ENCODE results near the gene CCDC66. TPM values are rescaled to one million over a fixed set of nuclear protein-coding genes. Genes with fewer than 3 reads are reported as not detected.

CCDC66 gene
- total RNA-seq, 1 experiment from 2014 or later, result 39.9 TPM

DNA sequence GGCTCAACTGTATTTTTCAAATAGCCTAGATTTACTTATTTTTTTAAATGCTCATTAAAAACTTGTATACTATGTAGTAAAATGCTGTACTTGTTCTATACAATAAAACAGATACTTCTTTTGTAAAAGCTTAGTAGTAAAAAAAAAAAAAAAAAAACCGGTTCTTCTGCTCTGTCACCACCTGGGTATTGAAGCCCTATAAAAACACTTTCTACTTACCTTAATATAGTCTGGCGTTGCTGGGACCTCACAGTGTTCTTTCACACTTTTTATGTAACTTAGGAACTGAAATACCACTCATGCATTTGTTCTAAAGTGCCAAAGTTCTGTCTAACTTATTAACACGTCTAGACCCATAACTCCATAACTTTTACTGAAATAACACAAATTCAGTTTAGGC lies 64.7 kb downstream of the CCDC66 start:
- DNase-seq (ENCODE audit: low spot score), result no peak

- no peak for DNase-seq (ENCODE audit: low spot score)
Measured at GRCh38 chr3:56622381-56622780, 65.4 kb downstream of the CCDC66 start.

DNA sequence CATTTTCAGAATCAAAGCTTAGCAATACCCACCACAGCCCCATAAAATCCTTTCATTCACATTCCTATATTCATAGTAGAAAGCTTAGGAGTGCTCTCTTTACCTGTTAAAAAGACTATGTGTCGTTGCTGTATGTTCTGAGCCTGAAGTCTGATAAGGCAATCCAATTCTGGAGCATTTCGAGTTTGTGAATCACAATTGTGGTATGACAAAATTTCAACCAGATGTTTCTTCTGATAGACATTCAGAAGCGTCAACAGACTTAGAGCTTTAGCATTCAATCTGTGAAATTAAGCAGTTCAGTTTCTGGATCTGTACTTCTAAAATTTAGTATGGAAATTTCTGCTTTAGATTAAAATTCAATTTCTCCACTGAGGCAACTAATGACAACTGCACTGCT lies 67.8 kb downstream of the CCDC66 start:
- DNase-seq (ENCODE audit: low spot score), result no peak

DNA sequence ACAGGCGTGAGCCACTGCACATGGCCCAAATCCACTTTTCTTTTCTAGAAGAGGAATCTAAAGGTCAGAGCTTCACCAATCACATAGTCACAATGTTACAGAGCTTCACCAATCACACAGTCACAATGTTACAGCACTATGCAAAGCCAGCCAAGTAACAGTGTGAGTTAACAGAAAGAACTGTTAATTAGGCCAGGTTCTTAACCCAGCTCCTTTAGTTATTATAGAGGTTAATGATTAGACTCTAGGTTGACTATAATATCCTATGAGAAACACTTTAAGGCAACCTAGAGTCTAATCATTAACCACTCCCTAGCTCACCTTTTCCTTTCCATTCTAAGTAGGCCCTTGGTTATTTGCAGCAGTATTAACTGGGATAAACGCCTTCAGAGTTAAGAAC lies 72.1 kb downstream of the CCDC66 start:
- no peak for DNase-seq (ENCODE audit: low spot score)

DNA sequence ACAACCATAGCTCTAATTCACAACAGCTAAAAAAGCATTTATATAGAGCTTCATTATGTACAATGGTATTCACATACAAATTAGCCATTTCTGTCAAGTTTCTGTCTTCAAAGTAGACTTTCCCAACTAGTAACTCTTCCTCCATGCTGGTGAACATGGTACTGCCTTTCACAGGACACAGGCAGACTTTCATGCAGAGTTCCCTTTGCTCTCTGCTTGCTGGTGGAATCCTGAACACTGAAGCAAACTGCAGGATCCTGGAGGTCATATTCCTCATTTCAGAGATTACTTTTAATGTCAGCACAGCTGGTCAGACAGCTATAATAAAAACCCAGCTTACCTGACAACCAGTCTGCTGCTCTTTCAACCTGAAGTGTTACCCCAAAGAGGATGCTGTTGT lies 72.5 kb downstream of the CCDC66 start:
- DNase-seq (ENCODE audit: low spot score), result no peak

DNA sequence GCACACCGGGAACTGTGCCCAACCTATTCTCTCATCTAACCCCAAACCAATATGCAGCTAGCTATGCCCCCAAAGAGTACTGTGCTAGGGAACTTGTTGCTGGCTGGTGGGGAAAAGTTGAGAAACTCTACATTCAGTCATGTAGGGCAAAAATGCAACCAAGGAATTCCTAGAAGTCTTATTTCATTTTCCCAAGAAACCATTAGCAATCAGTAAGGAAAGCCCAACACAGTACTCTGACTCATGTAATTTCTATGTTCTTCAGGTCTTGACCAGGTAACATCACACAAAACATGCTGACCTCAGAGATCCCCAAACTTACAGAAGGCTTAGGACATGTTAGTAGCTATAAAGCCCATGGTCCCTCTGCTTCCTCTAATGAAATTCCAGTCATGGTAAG lies 74.0 kb downstream of the CCDC66 start:
- no peak for DNase-seq (ENCODE audit: low spot score)

DNA sequence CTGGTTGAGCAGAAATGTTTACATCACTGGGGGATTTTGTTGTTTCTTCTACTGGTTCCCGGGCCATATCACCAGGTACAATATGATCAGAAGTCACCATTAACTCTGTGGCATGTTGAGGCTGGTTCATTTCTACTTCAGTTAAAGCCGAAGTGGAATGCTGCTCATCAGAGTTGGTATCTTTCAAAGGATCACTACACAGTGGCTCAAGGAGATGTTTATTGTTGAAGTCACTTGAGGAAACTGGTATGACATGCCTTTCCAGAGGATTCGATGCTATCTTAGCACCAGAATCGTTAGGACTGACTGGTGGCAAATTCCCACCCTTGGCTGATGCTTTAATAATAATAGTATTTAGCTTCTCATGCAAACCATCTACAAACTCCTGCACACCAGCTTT lies 76.2 kb downstream of the CCDC66 start:
- no peak for DNase-seq (ENCODE audit: low spot score)

DNA sequence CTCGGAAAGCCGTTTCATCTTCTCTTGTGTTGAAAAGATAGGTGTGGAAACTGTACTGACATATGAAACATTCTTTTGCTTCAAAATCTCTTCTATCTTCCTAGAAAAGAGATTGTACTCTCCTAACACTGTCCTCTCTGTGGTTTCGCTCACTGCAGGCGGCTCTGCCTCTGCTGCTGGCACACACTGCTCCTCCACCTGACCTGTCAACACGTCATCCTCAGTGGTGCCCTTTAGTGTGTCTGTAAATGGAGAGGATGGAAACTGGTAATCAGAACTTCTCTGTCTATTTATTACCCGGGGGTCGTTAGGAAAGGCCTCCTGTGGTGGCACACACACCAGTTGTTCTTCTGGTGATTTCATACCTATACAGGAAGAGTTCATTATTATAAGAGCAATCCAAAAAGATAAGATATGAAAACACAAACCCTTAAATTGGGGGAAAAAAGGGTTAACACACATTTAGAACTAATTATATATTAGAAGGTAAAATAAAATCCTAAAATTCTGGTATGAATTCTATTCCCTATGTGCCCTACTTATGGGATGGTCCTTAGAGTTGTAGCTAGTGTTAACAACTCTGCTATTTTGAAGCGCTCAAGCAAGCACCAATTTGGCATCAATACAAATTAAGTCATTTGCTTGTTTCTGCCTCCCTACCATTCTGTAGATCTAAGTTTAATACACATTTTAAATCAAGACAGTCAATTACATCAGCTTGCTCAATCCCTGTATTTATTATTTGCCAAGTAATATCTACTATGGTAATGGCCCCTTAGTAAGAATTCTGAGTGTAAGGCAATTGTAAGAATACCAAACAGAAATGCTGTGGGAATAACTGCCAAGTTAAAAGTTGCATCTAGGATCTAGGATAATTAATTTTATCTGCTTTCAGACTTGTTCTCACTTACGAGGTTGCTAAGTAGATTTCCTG lies 76.9 kb downstream of the CCDC66 start:
- no peak for DNase-seq (ENCODE audit: low spot score)

DNA sequence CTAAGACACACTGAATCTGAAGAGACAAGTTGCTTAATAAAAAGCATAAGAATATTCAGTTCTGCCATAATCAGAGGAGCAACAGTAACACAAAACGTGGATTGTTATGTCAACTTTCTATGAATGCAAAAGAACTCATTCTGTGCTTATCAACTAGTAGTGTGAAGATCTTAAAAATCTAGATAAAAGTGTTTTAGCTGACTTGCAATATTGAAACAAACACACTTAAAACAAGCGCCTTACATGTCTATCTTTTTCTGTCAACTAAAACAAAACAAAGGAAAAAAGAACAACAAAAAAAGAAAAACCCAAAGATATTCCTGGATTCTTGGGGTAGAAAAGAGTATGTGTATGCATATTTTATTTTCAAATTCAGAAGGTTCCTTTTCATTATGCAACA lies 88.4 kb downstream of the CCDC66 start:
- no peak for DNase-seq (ENCODE audit: low spot score)

GRCh38 chr3:56654460-56654859 lies 97.5 kb downstream of the CCDC66 start:
- DNase-seq (ENCODE audit: low spot score), result no peak

GRCh38 chr3:56655709-56656108 lies 98.7 kb downstream of the CCDC66 start:
- DNase-seq (ENCODE audit: low spot score), result no peak

GRCh38 chr3:56664823-56665222 lies 107.8 kb downstream of the CCDC66 start:
- DNase-seq (ENCODE audit: low spot score), result no peak

DNA sequence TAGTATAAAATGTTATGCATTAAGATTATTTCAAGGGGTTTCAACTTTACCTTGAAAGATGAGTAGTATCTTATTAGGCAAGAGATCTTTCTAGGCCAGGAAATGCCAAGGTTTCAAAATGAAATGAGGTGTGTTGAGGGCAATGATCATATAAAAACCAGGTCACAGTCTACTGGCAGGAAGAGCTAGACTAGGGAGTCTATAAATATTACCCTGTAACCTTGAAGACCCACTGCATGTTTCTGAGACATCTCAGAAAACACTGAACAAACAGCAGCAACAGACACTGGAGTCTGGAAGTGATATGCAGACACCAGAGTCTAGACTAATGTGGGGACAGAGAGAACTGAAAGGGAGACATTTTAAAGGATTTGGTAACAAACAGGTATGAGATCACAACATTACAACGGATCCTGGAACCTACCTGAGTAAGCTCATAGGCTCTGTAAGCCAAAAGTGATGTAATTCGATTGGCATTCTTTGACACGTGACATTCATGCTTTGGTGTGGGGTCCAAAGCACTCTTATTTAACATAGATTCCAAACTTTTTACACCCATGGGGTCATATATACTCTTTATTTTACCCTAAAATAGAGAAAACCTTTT lies 111.1 kb downstream of the CCDC66 start:
- no peak for DNase-seq (ENCODE audit: low spot score)

Other genes with a start within 250 kb of the CCDC66 start
- gene ERC2, start 88.7 kb upstream of the CCDC66 start, total RNA-seq (2014; rRNA removed; shearing (Covaris generic)), result 0.26 TPM in 1 of 2 replicates, not detected in the other
- gene TASOR, start 126.1 kb downstream of the CCDC66 start, total RNA-seq (2014; rRNA removed; shearing (Covaris generic)), result 64.3 and 78.6 TPM in 2 replicates
- 10.4 and 14.4 TPM in 2 replicates for gene ARHGEF3, start 244.8 kb downstream of the CCDC66 start, total RNA-seq (2014; rRNA removed; shearing (Covaris generic))